Nephron (organoid): ENCODE measurements around the gene AGBL5.

Experiments used
- H3K27ac Mint-ChIP-seq, 3 experiments: 2 replicates each; pipeline ENCODE4 v1.8.0; 2020; ENCODE audit warnings: mixed read lengths in 3 of 3, mild to moderate bottlenecking in 2 of 3, moderate library complexity in 1 of 3
- H3K27me3 Mint-ChIP-seq: 2 replicates; pipeline ENCODE4 v1.8.0; 2021; ENCODE audit warnings: low read depth, mild to moderate bottlenecking, moderate library complexity, mixed read lengths
- H3K36me3 Mint-ChIP-seq: 2 replicates; pipeline ENCODE4 v1.8.0; 2020; ENCODE audit warnings: low read depth, mixed read lengths
- H3K4me1 Mint-ChIP-seq: 2 replicates; pipeline ENCODE4 v1.8.0; 2020; ENCODE audit warnings: mixed read lengths
- H3K4me3 Mint-ChIP-seq, 3 experiments: 2 replicates each; pipeline ENCODE4 v1.8.0; 2020; ENCODE audit warnings: mild to moderate bottlenecking in 3 of 3, mixed read lengths in 3 of 3, moderate library complexity in 2 of 3
- H3K9me3 Mint-ChIP-seq: 2 replicates; pipeline ENCODE4 v1.8.0; 2020; ENCODE audit warnings: mixed read lengths
- CTCF ChIP-seq, 3 experiments: fragments of 200-600 bp; sonication (generic); IDR thresholded peaks; one replicate each; pipeline ENCODE4 v1.5.0; 2021; ENCODE audit warnings: antibody characterized with exemption in 3 of 3; ENCODE audit not compliant: unreplicated experiment in 3 of 3

Gene AGBL5

DNA sequence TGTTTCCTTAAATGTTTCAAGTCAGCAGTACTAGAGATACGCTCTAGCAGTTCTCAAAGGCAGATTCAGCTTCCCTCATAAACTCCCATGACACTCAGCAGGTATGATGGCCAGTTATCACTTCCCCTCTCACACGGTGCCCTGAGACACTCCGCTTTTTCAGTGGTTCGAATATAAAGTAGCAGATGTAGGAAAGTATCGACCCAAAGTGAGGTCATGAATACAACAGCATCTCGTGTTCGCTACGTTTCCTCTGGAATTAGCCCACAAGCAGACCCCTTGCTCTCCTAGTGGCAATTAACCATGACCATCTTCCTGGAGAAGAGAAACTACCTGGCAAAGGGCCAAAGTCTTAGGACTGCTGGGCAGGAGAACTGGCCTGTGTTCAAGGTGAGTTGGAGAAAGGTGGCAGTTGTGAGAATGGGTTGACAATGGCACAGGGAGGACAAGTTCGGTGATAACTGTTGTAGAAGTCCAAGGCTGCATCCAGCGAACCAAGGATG is 9.3 kb upstream of the AGBL5 start:
- no peaks in the 10 kb centered on the region for H3K27me3 Mint-ChIP-seq

DNA sequence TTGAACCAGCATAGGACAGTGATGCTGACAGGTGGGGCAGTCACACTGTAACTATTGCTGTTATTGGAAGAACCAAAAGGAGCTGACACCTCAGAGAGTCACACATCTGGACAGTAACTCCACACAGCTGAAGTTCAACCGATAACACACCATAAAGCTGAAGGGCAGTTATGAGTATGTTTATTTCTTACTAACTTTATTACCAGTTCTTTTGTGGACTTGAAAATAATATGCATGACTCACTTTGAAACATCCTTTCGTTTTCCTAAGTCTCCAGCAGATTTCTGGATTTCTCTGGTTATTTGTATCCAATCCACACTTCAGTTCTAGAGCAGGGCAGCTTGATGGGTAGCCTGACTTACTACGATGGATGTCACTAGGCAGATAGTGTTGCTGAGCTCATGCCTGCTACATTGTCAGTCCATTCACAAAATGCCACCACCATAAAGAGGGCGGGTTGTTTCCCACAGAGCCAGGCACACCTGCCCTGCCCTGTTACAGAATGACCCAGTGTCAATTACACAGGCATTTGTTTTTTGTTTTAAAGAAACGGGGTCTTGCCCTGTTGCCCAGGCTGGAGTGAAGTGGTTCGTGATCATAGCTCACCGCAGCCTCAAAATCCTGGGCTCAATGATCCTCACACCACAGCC is 8.4 kb upstream of the AGBL5 start:
- H3K4me3 Mint-ChIP-seq, result no peak overlapping the region
- TF ChIP-seq CTCF (IDR thresholded peaks at IDR 0.05; ENCODE audit: unreplicated experiment in 3 of 3), result no peak
- H3K9me3 Mint-ChIP-seq, result no peaks in the 10 kb centered on the region

More for the DNA sequence above, 9.3 kb upstream of the AGBL5 start:
- H3K36me3 Mint-ChIP-seq, result peaks cover 33% of the 10 kb centered on the region
- H3K9me3 Mint-ChIP-seq, result no peaks in the 10 kb centered on the region
- no peak for TF ChIP-seq CTCF (IDR thresholded peaks at IDR 0.05; ENCODE audit: unreplicated experiment in 3 of 3)
- peaks cover 26% of the 10 kb centered on the region for H3K4me1 Mint-ChIP-seq
- H3K27ac Mint-ChIP-seq, result peak overlapping the region; percentile 38 to 87 (median 67)
- no peak overlapping the region for H3K4me3 Mint-ChIP-seq

DNA sequence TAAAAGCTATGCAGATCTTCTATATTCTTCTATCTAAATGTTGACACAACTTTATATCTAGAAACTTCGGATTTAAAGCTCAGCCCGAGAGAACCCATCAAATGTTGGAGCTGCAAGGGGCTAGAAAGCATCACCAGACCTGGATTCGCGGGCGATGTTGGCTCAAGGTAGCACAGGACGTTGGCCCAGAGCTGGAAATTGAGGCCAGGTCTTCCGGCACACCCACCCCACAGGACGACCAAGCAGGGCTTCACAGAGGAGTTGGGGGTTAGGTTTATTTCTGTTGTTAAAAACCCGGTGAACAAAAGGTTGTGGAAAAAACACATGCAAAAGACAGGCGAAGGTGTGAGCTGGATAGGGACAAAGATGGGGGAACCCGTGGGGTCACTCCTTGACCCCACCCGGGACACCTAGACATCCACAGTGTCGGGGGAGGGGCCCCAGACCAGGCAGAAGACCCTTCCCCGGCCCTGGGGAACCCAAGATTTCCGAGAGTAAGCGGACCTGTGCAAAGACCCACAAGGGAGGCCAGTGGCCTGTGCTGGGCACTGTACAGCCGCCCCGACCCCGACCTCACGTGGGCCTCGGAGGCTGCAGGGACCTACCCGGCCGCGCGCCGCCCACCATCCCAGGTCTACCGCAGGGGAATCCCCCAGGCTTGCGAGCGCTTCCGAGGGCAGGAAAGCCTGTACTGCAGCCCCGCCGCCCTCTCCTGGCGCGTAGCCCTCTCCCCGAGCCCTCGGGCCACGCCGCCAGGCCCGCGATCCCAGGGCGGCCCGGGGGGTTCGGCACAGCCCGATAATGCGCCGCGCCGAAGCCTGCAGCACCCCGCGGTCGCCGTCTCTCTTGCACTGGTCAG is 1.8 kb upstream of the AGBL5 start:
- H3K36me3 Mint-ChIP-seq, result peaks cover 16% of the 10 kb centered on the region
- H3K4me3 Mint-ChIP-seq, result peak overlapping the region; percentile 97 to 98 (median 97)
- H3K27me3 Mint-ChIP-seq, result peaks cover 4% of the 10 kb centered on the region
- H3K9me3 Mint-ChIP-seq, result no peaks in the 10 kb centered on the region
- peak overlapping the region; percentile 96 to 99 (median 97) for H3K27ac Mint-ChIP-seq
- H3K4me1 Mint-ChIP-seq, result peaks cover 16% of the 10 kb centered on the region
- no peak for TF ChIP-seq CTCF (IDR thresholded peaks at IDR 0.05; ENCODE audit: unreplicated experiment in 3 of 3)

More for the DNA sequence above, 8.4 kb upstream of the AGBL5 start:
- Mint-ChIP-seq H3K36me3 (peaks cover 29% of the 10 kb centered on the region), H3K27ac (peak overlapping the region in 1 of 3 experiments; percentile 67), H3K4me1 (peaks cover 20% of the 10 kb centered on the region), H3K27me3 (no peaks in the 10 kb centered on the region)

DNA sequence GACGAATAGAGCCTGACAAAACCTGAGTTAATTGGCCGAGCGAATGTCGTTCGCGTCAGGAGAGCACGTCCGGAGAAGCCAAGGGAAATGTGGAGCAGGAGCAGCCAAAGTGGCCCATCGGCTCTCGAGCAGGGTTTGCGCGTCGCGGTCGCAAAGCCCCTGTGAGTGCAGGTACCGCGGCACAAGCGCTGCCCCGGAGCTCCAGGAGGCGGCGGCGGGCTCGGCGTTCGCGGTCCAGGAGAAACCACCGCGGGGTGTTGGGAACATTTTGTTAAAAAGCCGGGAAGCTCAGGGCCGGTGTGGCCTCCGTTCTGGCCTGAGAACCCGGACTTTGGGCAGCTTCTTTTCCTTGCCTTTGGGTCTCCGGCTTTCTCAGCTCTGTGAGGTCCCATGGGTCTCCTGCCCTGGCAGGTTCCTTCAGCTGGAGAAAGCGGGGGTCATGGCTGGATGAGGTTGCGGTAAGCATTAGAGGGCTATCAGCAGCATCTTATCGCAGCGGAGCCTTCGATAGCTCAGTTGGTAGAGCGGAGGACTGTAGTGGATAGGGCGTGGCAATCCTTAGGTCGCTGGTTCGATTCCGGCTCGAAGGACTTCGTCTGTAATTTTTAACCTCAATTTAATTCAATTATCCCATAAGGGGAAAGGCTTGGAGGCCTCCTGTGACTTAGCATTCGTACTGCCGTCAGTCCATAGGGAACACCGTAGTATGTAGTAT is 1.0 kb upstream of the AGBL5 start:
- TF ChIP-seq CTCF (IDR thresholded peaks at IDR 0.05; ENCODE audit: unreplicated experiment in 3 of 3), result peak; percentile 49 to 55 (median 51)
- Mint-ChIP-seq H3K9me3 (no peaks in the 10 kb centered on the region), H3K27ac (peak overlapping the region; percentile 96 to 99 (median 97)), H3K4me3 (peak overlapping the region; percentile 97 to 98 (median 97)), H3K27me3 (peaks cover 4% of the 10 kb centered on the region), H3K36me3 (peaks cover 24% of the 10 kb centered on the region), H3K4me1 (peaks cover 16% of the 10 kb centered on the region)

- peaks cover 36% of the 10 kb centered on the region for H3K36me3 Mint-ChIP-seq
- H3K4me1 Mint-ChIP-seq, result peaks cover 16% of the 10 kb centered on the region
- H3K27ac Mint-ChIP-seq, result peak overlapping the region; percentile 81 to 89 (median 81)
- peaks cover 4% of the 10 kb centered on the region for H3K27me3 Mint-ChIP-seq
- peak overlapping the region; percentile 92 to 98 (median 93) for H3K4me3 Mint-ChIP-seq
- no peaks in the 10 kb centered on the region for H3K9me3 Mint-ChIP-seq
- TF ChIP-seq CTCF (IDR thresholded peaks at IDR 0.05; ENCODE audit: unreplicated experiment in 3 of 3), result no peak
These were observed 606 bp downstream of the AGBL5 start for GRCh38 chr2:27051902-27052645.
